Stimulated activated CD4-positive, alpha-beta T cell treated with anti-CD3 and anti-CD28 coated beads, Interleukin-4, amount 100 ng/mL, for 48 hours (primary cell): Measurements from ENCODE around the gene RSRP1.

Source experiments
- DNase-seq, 2 donors: peaks; one replicate each; pipeline ENCODE4 v3.0.0-alpha.2; 2020; ENCODE audit warnings: low read depth in 2 of 2

RSRP1 gene

GRCh38 chr1:25219661-25220251 lies 27.5 kb downstream of the RSRP1 start:
- DNase-seq = no peak

- no peak for DNase-seq
Measured at GRCh38 chr1:25217598-25218232, 29.5 kb downstream of the RSRP1 start.

DNA sequence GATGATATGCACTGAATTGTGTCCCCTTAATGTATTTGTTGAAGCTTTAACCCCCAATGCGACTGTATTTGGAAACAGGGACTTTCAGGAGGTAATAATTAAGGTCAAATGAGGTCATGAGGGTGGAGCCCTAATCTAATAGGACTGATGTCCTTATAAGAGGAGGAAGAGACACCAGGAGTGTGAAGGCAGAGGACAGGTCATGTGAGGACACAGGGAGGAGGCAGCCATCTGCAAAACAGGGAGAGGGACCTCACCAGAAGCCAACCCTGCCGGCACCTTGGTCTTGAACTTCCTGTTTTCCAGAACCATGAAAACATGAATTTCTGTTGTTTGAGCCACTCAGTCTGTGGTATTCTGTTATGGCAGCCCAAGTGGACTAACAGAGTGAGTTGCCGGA lies 30.2 kb downstream of the RSRP1 start:
- no peak for DNase-seq

DNA sequence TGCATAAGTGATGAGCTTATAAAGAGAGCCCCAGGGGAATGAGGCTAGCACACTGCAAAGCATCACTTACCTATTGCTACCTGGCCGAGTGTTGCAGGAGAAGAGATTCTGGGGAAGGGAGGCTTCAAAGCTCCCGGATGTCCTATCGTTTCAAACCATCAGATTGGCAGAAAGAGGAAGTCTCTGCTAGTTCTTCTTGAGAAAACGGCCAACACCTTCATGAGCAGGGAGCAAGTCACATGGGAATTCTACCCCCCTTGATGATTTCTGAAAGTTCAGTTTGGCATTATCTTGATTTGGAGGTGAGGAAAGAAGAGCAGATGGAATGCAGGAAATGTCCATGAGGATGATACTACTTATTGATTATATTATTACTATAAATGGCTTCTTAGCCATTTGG lies 31.1 kb downstream of the RSRP1 start:
- no peak for DNase-seq

GRCh38 chr1:25212725-25213124 lies 34.5 kb downstream of the RSRP1 start:
- no peak for DNase-seq

DNA sequence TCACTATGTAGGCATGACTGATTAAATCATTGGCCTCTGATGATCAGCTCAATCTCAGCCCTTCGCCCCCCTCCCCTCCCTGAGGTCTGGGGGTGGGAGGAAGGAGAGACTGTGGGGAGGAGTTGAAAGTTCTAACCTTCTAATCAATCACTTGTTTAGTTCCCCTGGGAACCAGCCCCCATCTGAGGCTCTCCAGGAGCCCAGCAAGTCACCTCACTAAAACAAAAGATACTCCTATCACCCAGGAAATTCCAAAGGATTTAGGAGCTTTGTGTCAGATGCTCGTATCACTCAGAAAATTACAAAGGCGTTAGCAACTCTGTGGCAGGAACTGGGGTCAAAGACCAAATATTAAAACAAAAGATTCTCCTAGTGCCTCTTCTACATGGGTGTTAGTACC lies 36.5 kb downstream of the RSRP1 start:
- DNase-seq = no peak

- DNase-seq = no peak
Measured at GRCh38 chr1:25209516-25209915, 37.7 kb downstream of the RSRP1 start.

GRCh38 chr1:25208561-25209222 lies 38.6 kb downstream of the RSRP1 start:
- DNase-seq = no peak

DNA sequence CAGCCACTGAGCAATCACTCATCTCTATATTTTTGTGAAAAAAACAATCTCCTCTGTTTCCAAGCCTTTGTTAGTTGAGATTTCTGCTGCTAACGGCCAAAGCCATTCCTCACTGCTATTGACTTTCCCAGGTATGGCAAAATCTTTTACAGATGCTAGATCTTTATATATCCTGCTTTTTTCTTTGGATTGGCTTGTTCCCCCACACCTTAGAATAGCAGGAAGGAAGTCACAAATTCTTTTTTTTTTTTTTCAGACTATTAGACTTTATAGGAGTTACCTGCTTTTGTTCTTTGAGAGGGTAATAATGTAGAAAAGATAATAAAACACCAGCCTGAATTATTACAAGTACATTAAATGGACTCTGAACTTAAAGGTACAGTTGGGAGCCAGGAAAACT lies 39.2 kb downstream of the RSRP1 start:
- no peak for DNase-seq

GRCh38 chr1:25206201-25206600 lies 41.1 kb downstream of the RSRP1 start:
- no peak for DNase-seq

DNA sequence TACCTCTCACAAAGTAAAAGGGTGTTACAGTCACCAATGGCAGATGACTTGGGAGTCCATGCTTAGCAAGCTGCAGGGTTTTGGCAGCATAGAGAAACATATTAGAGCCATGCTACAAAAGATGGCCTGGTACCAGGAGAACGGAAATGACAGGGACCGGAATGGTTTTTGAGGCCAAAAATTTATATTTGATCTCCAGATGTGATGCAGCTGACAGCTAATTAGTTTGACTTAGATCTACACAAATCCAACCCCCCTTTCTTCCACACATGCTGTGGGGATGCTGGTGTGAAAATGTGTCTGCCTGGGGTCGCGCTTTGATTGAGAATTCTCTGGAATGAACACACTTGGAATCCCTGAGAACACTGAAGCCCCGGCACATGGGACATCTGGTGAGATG lies 41.5 kb downstream of the RSRP1 start:
- no peak for DNase-seq

GRCh38 chr1:25204797-25205480 lies 42.3 kb downstream of the RSRP1 start:
- DNase-seq = no peak

GRCh38 chr1:25201006-25201405 lies 46.2 kb downstream of the RSRP1 start:
- DNase-seq = no peak

GRCh38 chr1:25199819-25200620 lies 47.2 kb downstream of the RSRP1 start:
- no peak for DNase-seq

DNA sequence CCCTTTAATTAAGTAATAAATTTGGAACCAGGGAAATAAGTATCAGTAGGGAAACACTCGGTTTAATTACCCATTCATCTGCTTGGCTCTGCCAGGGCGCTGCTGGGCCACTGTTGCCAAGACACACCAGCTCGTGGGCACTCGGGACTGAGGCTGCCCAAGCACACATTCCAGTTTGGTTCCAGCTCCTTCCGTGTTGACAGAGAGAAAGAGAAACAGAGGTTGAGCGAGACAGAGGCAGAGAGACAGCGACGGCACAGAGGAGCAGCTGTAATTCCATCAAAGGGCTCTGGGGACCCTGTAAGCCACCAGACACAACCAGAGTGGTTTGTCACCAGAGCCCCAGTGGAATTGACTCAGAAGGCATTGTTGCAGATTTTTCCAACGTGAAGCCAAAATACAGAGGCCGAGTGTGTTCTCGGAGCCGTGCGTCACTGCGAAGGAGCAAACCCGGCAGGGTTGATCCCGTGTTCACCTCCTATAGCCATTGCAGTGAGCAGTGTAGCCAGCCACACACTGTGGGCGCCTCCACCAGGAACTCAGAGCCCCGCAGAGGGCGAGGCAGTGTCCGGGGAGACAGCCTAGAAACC lies 48.5 kb downstream of the RSRP1 start:
- DNase-seq = no peak

GRCh38 chr1:25197982-25198662 lies 49.1 kb downstream of the RSRP1 start:
- DNase-seq = no peak

- DNase-seq = no peak
Measured at GRCh38 chr1:25197235-25197975, 49.8 kb downstream of the RSRP1 start.

GRCh38 chr1:25196830-25197229 lies 50.4 kb downstream of the RSRP1 start:
- DNase-seq = no peak

DNA sequence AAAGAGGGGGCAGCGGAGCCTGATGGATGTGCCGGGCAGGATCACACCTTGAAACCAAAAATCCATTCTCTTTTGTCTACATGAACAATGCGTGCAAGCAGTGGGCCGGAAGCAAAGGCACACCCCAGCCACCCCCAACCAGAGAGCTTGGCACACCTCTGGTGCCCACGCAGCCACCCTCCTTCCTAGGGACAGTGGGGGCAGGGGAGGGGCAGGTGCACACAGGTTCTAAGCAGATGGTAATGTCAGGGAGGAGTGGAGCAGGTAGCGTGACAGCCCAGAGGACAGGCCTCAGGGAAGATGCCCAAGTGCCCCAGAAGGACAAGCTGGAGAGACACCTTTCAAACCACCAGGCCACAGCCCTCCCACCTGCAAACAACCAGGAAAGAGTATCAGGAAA lies 51.4 kb downstream of the RSRP1 start:
- no peak for DNase-seq

DNA sequence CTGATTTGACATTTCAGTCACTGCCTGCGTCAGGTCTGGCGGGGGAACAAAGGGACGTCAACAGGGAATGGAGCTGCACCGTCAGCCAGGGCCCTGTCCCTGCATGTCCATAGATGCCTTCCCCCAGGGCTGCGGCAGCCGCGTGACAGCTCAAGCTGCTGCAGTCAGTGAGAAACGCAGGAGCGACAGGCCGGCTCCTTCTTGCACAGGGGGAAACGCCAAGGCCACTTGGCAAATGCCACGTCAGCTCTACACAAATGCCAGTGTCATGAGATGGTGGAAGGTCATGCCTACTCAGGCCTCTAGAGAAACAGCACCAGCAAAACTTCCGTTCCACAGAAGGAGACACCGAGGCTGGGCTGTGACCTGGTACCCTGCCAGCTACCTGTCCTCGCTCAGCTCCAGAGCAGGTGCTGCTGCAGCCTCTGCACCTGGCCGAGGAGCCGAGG lies 52.7 kb downstream of the RSRP1 start:
- no peak for DNase-seq
